ENCODE measurements around the gene TMEM232. TPM values are rescaled to one million over a fixed set of nuclear protein-coding genes. Genes with fewer than 3 reads are reported as not detected.

Gene TMEM232
- polyA plus RNA-seq, 1 donor (not counting 4 experiments of a cell fraction or from before 2014, with no cell fraction given), result 1.00 TPM

DNA sequence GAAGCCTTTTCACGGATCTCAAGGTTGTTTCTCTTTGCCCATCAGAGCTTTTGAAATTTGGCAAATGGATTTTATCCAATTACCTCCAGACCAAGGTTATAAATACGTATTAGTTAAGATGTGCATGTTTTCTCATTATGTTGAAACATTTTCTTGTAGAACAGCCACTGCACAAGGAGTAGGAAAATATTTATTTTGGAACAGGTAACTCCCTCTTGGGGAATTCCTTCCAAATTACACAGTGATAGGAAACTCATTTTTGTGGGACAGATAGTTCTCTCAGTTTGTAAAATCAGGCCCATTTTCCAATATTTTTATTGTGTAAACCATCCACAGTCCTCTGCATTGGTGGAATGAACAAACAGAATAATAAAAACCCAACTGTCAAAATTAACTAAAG, 23.0 kb downstream of the TMEM232 start:
- no peak overlapping the region for H3K9ac ChIP-seq (ENCODE audit: control insufficient read depth, extremely low read depth, insufficient read depth, low read length)
- H3K79me2 ChIP-seq (ENCODE audit: control insufficient read depth, insufficient read depth, low read length), result no peaks in the 10 kb centered on the region
- H3K36me3 ChIP-seq (ENCODE audit: control insufficient read depth in 2 of 2, extremely low read depth in 1 of 2, insufficient read depth in 2 of 2, low read length in 2 of 2), result no peaks in the 10 kb centered on the region
- no peak overlapping the region for H3K4me2 ChIP-seq (ENCODE audit: control insufficient read depth, extremely low read depth, insufficient read depth, low read depth, low read length)
- no peak overlapping the region for H2AFZ ChIP-seq (ENCODE audit: control insufficient read depth, low read length)
- FAIRE-seq, result no peak
- H4K20me1 ChIP-seq (ENCODE audit: control insufficient read depth, extremely low read depth, insufficient read depth, low read length), result no peaks in the 10 kb centered on the region
- H3K4me1 ChIP-seq (ENCODE audit: control insufficient read depth, extremely low read depth, insufficient read depth, low read length), result no peaks in the 10 kb centered on the region
- H3K27ac ChIP-seq (ENCODE audit: control insufficient read depth, insufficient read depth, low read length), result no peak overlapping the region
- H3K9me1 ChIP-seq (ENCODE audit: control insufficient read depth, extremely low read depth, insufficient read depth, low read length), result no peaks in the 10 kb centered on the region
- no peak for DNase-seq (ENCODE audit: low read depth, low spot score)
- no peaks in the 10 kb centered on the region for H3K9me3 ChIP-seq (ENCODE audit: control insufficient read depth, low read depth, low read length)
- no peak overlapping the region for H3K4me3 ChIP-seq (ENCODE audit: control insufficient read depth in 2 of 3, extremely low read depth in 1 of 3, insufficient read depth in 2 of 3, low read depth in 1 of 3, low read length in 3 of 3)
- dilution Hi-C loops (cut with MboI; ENCODE audit: extremely low pct_ligation_motif_present, low sequenced_read_pairs), result no loop called here
- TF ChIP-seq, protein P1, sequence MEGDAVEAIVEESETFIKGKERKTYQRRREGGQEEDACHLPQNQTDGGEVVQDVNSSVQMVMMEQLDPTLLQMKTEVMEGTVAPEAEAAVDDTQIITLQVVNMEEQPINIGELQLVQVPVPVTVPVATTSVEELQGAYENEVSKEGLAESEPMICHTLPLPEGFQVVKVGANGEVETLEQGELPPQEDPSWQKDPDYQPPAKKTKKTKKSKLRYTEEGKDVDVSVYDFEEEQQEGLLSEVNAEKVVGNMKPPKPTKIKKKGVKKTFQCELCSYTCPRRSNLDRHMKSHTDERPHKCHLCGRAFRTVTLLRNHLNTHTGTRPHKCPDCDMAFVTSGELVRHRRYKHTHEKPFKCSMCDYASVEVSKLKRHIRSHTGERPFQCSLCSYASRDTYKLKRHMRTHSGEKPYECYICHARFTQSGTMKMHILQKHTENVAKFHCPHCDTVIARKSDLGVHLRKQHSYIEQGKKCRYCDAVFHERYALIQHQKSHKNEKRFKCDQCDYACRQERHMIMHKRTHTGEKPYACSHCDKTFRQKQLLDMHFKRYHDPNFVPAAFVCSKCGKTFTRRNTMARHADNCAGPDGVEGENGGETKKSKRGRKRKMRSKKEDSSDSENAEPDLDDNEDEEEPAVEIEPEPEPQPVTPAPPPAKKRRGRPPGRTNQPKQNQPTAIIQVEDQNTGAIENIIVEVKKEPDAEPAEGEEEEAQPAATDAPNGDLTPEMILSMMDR (optimal IDR thresholded peaks at IDR 0.05 in 1 of 3, IDR thresholded peaks at IDR 0.05 in 1 of 3, conservative IDR thresholded peaks at IDR 0.05 in 1 of 3; ENCODE audit: extremely low read depth in 1 of 3, insufficient read depth in 2 of 3, low read length in 3 of 3), result no peak
- no peak for TF ChIP-seq EZH2 (IDR thresholded peaks at IDR 0.05; ENCODE audit: low read length)
- H3K27me3 ChIP-seq (ENCODE audit: control insufficient read depth, extremely low read depth, insufficient read depth, low read length), result no peaks in the 10 kb centered on the region

DNA sequence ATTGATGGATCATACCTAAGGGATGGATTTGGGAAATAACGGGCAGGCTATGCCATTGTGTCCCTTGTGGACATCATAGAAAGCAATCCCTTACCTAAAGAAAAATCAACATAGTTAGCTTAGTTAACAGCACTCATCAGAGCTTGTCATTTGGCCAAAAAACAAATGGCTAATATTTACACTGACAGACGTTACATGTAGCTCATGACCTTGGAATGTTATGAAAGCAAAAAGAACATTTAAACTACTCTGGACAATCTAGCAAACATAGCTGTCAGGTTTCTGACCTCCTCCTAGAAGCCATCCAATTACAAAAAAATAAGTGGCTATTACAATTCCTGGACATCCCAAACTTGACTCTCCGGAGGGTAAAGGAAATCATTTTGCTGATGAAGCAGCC, 23.8 kb downstream of the TMEM232 start:
- dilution Hi-C loops (cut with MboI; ENCODE audit: extremely low pct_ligation_motif_present, low sequenced_read_pairs), result no loop called here
- Histone ChIP-seq H4K20me1 (ENCODE audit: control insufficient read depth, extremely low read depth, insufficient read depth, low read length) (no peaks in the 10 kb centered on the region), H3K36me3 (ENCODE audit: control insufficient read depth in 2 of 2, extremely low read depth in 1 of 2, insufficient read depth in 2 of 2, low read length in 2 of 2) (no peaks in the 10 kb centered on the region), H3K4me3 (ENCODE audit: control insufficient read depth in 2 of 3, extremely low read depth in 1 of 3, insufficient read depth in 2 of 3, low read depth in 1 of 3, low read length in 3 of 3) (no peak overlapping the region), H3K79me2 (ENCODE audit: control insufficient read depth, insufficient read depth, low read length) (no peaks in the 10 kb centered on the region), H2AFZ (ENCODE audit: control insufficient read depth, low read length) (no peak overlapping the region), H3K27me3 (ENCODE audit: control insufficient read depth, extremely low read depth, insufficient read depth, low read length) (no peaks in the 10 kb centered on the region), H3K4me2 (ENCODE audit: control insufficient read depth, extremely low read depth, insufficient read depth, low read depth, low read length) (no peak overlapping the region), H3K9me1 (ENCODE audit: control insufficient read depth, extremely low read depth, insufficient read depth, low read length) (no peaks in the 10 kb centered on the region), H3K9me3 (ENCODE audit: control insufficient read depth, low read depth, low read length) (no peaks in the 10 kb centered on the region), H3K4me1 (ENCODE audit: control insufficient read depth, extremely low read depth, insufficient read depth, low read length) (no peaks in the 10 kb centered on the region), H3K9ac (ENCODE audit: control insufficient read depth, extremely low read depth, insufficient read depth, low read length) (no peak overlapping the region), H3K27ac (ENCODE audit: control insufficient read depth, insufficient read depth, low read length) (no peak overlapping the region)
- TF ChIP-seq, protein P1 (optimal IDR thresholded peaks at IDR 0.05 in 1 of 3, IDR thresholded peaks at IDR 0.05 in 1 of 3, conservative IDR thresholded peaks at IDR 0.05 in 1 of 3; ENCODE audit: extremely low read depth in 1 of 3, insufficient read depth in 2 of 3, low read length in 3 of 3), result no peak
- TF ChIP-seq EZH2 (IDR thresholded peaks at IDR 0.05; ENCODE audit: low read length), result no peak
- no peak for FAIRE-seq
- DNase-seq (ENCODE audit: low read depth, low spot score), result no peak

Data from keratinocyte (primary cell).